Neural progenitor cell (in vitro differentiated cells): Measurements from ENCODE around the gene CYLD.

Experiments used
- CTCF ChIP-seq: fragments of 200-600 bp; sonication (generic); IDR thresholded peaks from 2 replicates; pipeline ENCODE4 v1.5.1; 2017; ENCODE audit warnings: antibody characterized with exemption, mild to moderate bottlenecking
- EZH2 ChIP-seq: fragments of 200-600 bp; sonication (generic); IDR thresholded peaks from 2 replicates; pipeline ENCODE4 v1.6.1; 2017; ENCODE audit warnings: antibody characterized with exemption, mild to moderate bottlenecking, moderate library complexity
- EZH2phosphoT487 ChIP-seq: fragments of 200-600 bp; sonication (generic); IDR thresholded peaks from 2 replicates; pipeline ENCODE4 v1.6.1; 2017; ENCODE audit warnings: antibody characterized with exemption

- no peak for TF ChIP-seq CTCF
- no peak for TF ChIP-seq EZH2
- no peak for TF ChIP-seq EZH2phosphoT487
Measured at GRCh38 chr16:50845296-50845695, 103.4 kb downstream of the CYLD start.
